Measurements from ENCODE around the gene INO80E.
"Not testable (repeated sequence)": the region's sequence is repeated elsewhere in the genome, so short reads cannot be mapped to it uniquely, and the experiment has no call there.

Gene INO80E

GRCh38 chr16:30033270-30033669 is 37.2 kb downstream of the INO80E start:
- no peak for DNase-seq

- no peak for DNase-seq
Observed at GRCh38 chr16:30040221-30040620, 44.2 kb downstream of the INO80E start.

- DNase-seq, result not testable (repeated sequence)
Observed at GRCh38 chr16:30040690-30041089, 44.6 kb downstream of the INO80E start.

- DNase-seq, result no peak
Observed at GRCh38 chr16:30041841-30042240, 45.8 kb downstream of the INO80E start.

- no peak for DNase-seq
Observed at GRCh38 chr16:30046178-30046577, 50.1 kb downstream of the INO80E start.

GRCh38 chr16:30046588-30046987 is 50.5 kb downstream of the INO80E start:
- no peak for DNase-seq

- DNase-seq, result no peak
Observed at GRCh38 chr16:30049871-30050270, 53.8 kb downstream of the INO80E start.

GRCh38 chr16:30051518-30051917 is 55.5 kb downstream of the INO80E start:
- no peak for DNase-seq

GRCh38 chr16:30052671-30053372 is 56.8 kb downstream of the INO80E start:
- peak; percentile 86 for DNase-seq

- DNase-seq, result no peak
Observed at GRCh38 chr16:30053376-30054015, 57.5 kb downstream of the INO80E start.

GRCh38 chr16:30054451-30054850 is 58.4 kb downstream of the INO80E start:
- no peak for DNase-seq

GRCh38 chr16:30054959-30055553 is 59.0 kb downstream of the INO80E start:
- DNase-seq, result peak; percentile 28

Data from GDM1 (cell line).